ENCODE measurements around the gene RNASE8.

RNASE8 gene

DNA sequence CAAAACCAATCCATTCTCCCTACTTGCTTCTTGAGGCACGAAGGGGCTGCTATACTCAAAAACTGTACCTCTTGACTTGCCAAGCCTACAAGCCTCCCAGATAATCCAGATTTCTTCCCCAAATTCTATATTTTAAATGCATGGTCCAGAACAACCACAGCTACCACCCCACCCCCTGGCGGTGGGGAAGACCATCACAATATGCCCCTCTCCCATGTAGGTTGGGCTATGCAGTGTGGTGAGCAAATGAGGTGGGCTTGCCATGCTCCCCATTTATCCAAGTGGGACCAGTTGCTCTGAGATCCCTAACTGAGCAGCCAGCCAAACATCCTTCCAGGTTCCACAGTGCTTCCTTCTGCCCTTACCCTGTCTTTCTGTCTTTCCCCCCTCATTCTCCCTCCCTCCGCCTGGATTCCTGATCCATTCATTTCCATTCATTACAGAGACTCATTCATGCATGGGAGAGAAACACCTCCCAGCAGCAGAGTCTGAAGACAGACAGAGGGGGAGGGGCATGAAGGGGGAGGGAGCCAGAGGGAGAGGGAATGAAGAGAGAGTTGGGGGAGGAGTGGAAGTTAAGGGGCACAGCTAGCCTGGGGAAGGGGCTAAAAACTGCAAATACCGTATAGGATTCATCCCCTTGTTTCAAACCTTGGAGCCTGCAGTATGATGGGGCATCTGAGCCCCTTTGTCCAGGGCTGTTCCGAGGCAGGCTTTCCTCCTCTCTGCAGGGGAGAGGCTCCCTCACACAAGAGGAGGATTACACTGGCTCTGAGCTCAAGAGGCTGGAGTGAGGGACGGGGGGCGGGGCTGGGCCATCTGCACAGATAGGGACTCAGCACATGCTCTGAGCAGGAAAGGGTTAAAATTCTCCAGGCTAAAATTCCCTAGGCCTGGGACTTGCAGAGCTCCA is 36.4 kb downstream of the RNASE8 start:
- DNase-seq, result no peak

- no peak for DNase-seq
Measured at GRCh38 chr14:21095430-21096205, 38.0 kb downstream of the RNASE8 start.

- DNase-seq, result no peak
Measured at GRCh38 chr14:21096438-21096837, 38.8 kb downstream of the RNASE8 start.

DNA sequence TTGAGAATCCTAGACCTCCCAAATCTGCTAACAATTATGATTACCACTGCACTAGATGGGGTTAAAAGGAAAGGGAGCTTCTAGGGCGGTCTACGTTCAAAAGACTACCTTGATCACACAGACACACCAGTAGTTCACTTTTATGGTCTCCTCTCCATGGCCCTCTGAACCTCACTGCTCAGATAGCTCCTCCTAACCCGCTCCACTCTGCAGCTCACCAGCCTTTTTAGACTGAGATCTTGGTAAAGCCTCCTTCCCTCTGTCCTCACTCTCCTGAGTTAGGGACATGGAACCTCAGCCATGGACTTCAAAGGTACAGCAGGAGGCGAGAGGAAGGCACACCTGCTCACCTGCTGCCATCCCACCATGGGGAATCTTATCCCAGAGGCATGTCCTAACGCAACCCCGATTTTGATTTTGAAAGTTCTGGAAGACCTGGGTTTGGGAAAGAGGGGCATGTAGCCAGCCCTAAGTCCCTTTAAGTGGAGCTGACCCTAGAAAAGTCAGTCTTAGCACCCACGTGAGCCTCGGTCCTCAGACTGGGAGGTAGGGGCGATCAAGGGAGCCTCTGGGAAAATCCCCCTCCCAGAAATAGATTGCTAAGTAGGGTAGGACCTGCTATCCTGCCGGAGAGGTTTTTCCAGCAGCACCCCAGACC is 39.5 kb downstream of the RNASE8 start:
- DNase-seq, result no peak

DNA sequence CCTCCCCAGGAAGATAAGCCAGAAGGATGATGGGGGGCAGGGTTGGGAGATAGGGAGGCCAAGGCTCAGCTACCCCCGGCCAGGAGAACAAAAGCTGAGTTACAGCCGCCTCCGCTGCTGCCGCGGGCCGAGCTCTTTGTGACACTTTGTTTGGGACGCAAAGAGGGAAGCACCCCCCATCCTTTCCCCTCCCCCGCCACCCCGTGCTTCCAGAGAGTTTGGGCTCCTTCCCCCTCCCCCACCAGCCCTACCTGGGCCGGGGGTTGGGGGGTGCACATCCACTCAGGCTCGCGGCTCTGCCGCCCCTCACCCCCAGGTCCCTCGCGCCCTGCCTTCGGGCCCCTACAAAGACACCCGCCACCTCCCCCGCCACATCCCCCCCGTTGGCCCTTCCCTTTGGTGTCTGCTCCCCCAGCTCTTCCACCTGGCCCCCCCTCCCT is 40.0 kb downstream of the RNASE8 start:
- no peak for DNase-seq

DNA sequence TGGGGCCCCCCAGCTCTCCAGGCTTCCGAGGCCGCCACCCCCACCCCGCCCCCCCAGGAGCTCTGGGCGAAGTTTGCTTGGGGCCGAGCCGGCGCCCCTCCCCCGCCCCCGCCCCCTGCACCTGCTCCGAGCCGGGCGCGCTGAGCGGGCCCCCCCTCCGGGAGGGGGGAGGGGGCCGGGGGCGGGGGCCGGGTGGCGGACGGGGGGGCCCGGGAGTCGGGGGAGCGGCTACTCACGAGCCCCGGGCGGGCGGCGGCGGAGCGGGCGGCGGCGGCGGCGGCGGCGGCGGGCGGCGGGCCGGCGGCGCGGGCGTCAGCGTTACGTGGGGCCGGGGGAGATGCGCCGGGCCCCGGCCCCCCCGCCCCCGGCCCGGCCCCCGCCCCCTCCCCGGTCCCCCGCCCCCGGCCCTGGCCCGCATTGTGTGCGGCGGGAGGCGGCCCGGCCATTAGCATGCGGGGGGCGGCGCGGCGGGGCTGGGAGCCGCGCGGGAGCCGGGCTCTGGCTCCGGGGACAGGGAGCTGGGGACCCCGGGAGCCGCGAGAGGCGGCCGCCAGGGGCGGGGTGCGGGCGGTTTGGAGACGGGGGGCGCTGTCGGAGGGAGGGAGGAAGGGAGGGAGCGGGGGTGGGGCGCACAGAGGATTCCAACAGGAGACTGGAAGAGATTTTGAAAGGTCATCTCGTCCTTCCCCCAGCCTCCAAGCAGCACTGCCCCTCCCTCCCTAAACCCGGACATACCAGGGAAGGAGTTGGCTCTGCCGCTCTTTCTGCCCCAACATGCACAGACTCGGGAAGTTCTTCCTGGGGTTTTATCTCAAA is 40.7 kb downstream of the RNASE8 start, which contains the start of gene ZNF219:
ZNF219 (minus strand) TSS at position 580 of the 816 bp plus-strand sequence. CDS start 5,064 bp downstream, outside the sequence.
- DNase-seq, result peak; percentile 30 to 53

- no peak for DNase-seq
Measured at GRCh38 chr14:21098892-21099595, 41.4 kb downstream of the RNASE8 start.

DNA sequence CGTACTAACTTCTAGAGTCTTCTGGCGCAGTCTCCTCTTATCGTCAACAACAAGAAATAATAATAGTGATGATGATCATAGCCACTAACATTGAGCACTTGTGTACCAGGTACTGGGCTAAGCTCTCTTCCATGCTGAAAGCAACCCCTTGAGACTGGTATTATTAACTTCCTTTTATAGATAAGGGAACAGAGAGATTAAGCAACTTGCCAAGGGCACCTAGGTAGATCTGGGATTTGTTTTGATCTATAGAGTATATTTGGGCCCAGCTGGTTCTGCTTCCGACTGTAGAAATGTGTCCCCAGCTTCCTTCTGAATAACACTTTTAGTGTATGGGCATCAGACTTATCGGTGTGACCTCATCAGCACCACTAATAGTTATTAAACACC is 42.0 kb downstream of the RNASE8 start:
- DNase-seq, result no peak

- no peak for DNase-seq
Measured at GRCh38 chr14:21100931-21101330, 43.3 kb downstream of the RNASE8 start, which contains the start of gene TMEM253. Gene TMEM253 (plus strand): TSS chr14:21101066. CDS start chr14:21101344, 278 bp downstream.

- DNase-seq, result no peak
Measured at GRCh38 chr14:21101802-21102413, 44.3 kb downstream of the RNASE8 start.

DNA sequence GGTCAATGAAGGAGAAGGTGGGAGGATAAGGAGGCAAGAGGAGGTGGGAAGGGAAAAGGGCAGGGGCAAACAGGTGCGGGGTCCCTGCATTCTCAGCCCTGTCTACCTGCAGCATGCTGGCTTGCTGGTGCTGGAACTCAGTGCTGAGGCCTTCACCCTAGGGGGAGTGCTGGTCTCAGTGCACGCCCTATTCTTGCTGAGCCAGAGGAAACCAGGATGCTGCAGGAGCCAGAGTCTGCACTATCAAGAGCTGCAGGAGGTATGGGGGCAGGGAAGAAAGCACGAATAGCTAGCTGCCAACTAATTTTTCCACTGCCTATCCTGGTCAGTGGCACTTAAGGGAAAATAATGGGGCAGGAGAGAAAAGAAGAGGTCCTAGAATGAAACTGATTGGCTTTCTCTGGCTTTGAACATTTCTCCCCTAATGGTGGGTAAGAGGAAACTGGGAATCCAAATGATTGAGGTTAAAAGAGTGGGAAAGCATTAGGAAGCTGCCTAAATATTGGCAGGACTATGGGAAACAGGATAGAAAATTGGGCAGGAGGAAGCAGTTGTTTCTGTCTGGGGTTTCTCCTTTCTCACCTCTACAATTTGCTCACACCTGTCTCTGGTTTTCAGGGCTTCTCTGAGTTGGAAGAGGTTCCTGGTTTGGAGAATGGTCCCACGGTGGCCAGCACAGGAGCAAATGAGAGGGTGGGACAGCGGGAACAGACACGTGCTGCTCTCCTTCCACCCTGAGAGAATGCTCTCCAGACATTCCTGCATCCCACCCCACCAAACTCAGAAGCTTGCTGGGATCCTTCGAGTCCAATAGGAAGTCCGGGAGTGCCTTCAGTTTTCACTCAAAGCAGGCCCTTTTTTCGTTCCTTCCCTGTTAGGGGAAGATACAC is 45.1 kb downstream of the RNASE8 start:
- DNase-seq, result no peak

DNA sequence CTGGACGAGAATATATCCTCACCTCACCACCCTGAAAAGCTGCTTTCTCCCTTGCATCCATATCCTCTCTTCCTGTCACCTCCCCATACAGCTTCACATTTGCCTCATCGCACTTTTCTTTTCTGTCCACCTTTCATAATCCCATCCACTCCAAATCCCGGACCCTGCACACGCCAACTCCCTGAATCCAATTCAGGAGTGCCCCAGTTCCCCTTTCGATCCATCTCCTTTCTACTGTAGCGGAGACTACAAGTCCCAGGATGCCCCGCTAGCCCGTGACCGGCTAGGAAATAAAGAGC is 45.7 kb downstream of the RNASE8 start:
- DNase-seq, result no peak

- DNase-seq, result peak; percentile 94 to 96
Measured at GRCh38 chr14:21103710-21104447, 46.3 kb downstream of the RNASE8 start.

DNA sequence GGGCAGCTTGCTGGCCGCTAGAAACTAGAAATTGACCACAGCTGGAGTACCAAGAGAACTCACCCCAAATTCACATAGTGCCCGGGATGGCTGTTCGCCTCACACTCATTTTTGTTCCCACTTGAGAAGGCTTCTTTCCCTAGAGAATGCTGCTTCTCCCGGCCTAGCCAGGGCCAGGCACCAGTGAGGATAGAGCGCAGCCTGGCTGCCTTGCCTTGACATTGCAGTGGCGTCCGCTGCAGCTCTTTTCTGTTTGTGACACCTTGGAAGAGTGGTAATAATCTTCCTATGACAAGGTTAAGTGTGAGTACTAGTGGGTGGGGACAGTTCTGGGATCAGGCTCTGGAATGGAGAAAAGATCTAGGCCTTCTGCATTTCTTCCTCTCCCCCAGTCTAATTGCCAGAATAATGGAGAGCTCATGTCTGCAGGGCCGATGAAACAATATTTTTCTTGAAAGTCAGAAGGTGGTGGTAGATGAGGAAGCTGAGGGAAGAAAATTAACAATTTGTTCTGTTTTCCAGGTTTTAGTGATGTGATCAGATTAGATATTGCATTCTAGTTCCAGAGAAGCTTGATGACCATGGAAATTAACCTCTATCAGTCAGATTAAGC is 46.9 kb downstream of the RNASE8 start:
- DNase-seq, result peak; percentile 68 to 73

- DNase-seq, result no peak
Measured at GRCh38 chr14:21105095-21105494, 47.5 kb downstream of the RNASE8 start.

DNA sequence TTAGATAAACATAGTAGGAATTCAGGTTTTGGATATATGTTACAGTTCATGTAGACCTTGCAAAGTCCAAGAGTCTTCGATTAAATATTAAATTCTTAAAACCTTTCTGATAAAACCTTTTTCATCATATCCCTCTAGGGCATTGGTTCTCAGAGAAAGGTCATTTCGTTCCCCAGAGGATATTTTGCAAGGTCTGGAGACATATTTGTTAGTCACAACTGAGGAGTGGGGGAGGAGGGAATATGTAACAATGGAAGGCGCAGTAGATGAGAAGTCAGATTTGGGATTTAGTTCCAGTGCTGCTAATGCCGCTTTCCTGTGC is 48.5 kb downstream of the RNASE8 start:
- no peak for DNase-seq

- DNase-seq, result peak; percentile 84 to 87
Measured at GRCh38 chr14:21106498-21107282, 49.1 kb downstream of the RNASE8 start.

DNA sequence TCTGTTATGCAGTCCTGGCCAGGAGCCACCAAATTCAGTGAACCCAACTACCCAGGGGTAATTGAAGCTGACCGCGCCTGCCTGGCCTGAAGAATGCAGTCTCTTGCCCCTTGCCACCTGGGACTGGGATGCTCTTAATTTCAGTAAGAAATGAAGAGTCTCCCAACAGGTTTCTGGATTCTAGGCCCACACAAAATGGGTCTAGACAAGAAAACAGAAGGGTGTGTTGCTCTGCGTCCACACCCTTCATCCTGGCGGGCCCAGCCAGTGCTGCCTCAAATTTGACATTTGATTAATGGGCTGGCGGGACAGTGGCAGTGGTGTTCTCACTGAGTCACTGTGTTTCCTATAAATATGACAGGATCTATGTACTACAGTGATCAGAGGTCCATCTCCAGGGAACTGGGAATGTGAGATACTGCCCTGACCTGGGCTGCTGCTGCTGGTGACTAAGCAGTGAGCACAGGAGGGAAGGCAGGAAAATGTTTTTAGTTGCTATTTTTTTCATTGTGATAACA is 49.7 kb downstream of the RNASE8 start:
- no peak for DNase-seq
